ENCODE data around the gene DNAH11.

Gene DNAH11

DNA sequence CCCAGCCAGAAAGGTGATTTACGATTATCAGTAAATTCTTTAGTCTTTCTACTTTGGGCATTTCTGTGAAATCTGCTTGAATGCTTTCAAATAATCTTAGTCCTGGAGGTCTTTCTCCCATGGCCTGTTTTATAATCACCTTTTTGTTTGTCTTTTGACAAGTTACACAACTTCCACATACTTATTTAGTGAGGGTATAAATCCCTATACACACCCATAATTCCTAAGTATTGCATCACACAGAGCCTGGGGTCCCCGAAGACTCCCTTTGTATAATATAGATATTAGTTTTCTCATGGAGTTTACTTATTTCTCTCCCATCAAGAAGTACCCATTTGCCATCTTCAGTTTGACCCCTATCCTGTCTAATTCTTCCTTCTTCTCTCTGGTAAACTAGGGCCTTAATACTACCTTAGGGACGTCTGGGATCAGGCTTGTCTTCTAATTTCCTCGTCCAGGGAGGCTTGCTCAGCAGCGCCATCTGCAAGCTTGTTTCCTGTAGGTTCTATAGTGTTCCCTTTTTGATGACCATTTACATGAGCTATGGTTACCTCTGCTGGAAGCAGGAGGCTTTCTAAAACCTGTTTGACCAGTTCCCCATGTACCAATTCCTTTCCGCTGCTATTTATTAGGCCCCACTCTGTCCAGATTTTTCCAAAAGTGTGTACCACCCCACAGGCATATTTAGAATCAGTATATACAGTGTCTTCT, 8.1 kb downstream of the DNAH11 start:
- no peak for DNase-seq (ENCODE audit: low read depth in 2 of 2)

DNA sequence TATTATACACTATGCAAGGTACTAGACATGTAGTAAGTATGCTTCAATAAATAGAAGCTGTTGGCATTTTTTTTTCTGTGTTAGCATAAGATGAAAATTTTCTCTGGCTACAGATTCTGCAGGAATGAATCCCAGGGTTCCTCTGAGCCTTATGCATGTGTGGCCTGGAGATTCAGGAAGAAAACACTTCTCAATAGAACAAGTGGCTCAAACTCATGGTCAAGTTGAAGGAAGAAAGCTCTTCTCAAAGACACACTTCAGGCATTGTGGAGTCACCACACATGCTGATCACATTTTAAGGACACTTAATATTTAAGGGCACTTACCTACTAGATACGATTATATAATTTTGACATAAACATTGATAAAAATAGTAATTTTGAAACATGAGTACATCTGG, 19.5 kb downstream of the DNAH11 start:
- no peak for DNase-seq (ENCODE audit: low read depth in 2 of 2)

DNA sequence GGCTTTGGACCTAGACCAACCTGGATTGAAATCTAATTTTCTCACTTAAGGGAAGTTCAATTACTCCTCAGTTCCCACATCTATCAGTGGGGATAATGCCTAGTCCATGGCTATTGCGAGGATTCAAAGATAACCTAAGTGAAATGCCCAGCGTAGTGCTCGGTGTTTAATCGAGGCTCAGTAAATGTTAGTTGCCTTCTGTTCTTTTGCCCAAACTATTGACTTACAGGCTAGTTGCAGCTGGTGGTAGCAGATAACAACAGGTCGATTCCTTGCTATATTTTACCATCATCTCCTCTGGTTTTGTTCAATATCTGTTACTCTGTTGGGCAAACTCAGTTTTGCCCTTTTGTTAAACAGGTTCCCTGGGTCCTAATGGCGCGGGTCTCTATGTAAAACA, 22.8 kb downstream of the DNAH11 start:
- no peak for DNase-seq (ENCODE audit: low read depth in 2 of 2)

DNA sequence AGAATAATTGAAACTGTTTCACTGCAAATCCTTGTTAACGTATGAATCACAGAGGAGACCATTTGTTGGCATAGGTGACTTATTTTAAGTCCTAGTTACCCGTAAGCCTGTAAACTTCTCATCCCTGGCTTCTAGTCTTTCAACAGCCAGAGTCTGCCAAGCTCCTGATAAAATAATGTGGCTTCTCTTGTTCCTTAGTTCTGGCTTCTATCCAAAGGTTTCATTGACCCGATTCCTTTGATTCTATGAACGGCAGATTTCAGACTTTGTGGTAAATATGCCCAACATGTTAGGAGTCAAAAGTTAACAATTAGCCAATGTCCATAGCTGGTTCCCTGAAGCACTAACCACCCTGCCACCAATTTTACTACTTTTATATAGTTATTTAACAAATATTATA, 23.3 kb downstream of the DNAH11 start:
- DNase-seq (ENCODE audit: low read depth in 2 of 2), result no peak

DNA sequence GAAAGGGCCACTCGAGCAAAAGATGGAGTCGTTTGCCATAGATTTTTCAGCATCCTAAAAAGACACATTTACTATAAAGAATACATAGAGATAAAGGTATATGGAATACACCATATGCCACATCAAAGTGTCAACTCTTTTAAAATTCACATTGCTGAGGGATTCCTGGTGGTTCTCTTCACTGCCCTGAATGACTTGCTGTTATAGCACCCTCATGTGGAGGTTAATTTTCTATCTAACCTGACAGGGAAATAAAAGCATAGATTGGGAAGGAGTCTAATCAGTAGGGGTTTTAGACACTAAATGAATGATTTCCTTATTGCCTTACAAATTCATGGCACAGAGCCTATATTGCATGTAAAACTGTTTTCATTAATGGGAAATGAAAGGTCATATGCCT, 25.9 kb downstream of the DNAH11 start:
- no peak for DNase-seq (ENCODE audit: low read depth in 2 of 2)

DNA sequence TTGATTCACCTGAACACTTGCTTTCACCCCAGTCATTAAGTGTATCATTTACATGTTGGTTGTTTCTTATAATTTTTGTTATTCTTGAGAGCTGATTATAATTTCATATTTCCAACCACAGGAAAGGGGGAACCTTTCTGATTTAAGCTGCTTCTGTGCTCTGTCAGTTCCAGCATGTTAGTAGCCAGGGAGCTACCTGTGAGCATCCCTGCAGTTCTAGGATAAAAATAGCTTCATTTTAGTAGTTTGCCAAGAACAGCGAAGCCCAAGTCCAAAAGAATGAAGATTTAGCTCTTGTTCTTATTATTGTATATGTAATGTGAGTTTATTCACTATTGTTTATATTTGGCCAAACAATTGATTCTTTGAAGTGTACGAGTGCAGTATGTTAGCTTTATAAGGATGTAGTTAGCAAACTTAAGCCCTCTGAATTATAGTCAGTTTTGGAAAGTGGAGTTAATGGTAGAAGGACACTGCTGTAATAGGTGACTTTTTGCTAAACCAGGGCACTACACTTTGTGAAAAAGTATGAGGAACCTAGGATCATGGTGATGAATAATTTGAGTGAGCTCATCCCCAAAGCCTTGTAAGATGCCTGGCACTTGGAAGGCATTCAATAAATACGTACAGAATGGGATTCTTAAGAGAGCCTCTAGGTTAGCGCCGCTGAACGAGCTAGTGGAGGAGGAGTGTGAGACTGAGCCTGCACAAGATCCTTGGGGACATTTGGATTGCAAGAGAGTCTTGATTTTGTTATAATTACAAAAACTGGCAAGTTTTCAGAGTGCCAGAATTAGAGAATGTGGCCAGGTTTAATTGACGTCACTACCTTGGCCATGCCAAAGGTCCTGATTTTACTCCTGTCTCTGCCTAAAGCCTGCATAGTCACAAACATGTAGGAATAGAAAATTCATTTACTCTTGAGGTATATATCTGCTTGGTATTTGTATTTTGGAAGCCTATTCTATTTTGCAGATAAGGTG, 29.8 kb downstream of the DNAH11 start:
- no peak for DNase-seq (ENCODE audit: low read depth in 2 of 2)

DNA sequence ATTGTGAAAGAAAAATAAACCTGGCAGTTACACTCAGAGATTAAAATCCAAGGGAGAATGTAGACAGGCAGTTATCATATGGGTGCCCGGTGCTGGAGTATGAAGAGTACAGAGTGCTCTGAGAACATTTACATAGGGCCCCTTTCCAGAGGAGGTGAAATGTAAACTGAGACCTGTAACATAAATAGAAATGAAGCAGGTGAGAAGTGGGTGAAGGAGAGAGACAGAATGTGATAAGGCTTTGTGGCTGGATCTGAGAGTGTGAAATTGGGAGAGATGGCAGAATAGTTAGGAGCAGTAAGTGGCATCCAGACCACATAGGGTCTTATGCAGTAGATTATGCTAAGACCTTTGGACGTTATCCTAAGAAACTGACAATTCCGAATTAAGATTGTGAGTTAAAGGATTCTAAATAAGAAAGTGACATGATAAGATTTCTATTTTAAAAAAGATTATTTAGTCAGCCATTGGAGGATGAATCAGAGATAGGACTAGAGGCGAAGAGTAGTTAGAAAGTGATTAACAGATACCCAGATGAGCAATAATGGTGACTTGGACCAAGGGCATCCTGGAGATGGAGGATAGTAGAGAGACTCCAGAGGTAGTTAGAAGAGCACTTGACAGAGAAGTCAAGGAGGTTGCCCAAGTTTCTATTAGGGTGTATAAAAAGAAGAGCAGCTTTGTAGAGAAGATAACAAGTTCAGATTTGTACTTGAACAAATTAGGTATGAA, 36.7 kb downstream of the DNAH11 start:
- no peak for DNase-seq (ENCODE audit: low read depth in 2 of 2)

DNA sequence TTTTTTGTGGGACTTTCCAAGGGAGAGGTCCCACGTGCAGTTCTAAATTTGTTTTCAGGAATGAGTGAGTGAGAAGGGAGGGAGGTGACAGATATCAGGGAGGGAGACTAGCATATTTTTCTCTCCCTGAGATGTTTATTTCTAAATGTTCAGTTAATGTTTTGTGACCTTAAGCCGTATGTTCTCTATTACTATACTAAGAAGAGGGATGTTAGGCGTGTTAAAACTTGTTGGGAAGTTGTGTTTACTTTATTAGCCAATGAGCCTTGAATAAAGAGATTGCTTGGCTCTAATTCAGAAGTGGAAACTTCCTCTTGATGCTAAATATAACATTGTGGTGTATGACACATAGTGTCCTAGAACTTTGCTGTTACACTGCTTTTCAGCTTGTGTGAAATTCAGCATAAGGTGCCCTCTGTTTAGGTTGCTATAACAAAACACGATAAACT, 37.3 kb downstream of the DNAH11 start:
- DNase-seq (ENCODE audit: low read depth in 2 of 2), result no peak

DNA sequence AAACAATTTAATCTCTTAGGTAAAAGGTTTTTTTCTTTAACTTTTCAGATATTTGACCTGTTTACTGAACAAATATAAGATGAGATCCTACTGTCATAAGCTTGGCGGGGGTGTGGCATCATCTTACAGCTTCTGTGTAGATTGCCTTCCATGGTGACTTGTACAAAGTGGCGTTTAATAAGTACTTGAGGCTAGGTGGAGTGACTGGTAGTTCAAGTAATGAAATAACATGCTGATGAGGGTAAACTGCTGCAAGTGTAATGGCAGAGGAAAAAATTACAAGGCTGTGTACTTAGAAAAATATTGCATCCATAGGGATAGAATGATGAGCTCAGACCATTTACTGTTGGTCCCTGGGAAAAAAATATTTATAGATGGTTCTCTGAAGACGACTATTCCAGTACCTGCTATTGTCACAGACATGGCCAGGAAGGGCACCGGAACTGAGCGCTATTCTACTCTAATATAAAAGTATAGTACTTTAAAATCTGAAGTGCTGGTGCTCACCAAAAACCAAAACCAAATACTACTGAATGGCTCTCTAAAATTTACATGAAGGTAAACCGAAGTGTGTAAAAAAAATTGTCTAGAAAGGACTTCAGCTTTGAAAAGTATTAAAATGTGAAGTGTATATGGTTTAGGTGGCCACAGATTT, 42.4 kb downstream of the DNAH11 start:
- no peak for DNase-seq (ENCODE audit: low read depth in 2 of 2)

DNA sequence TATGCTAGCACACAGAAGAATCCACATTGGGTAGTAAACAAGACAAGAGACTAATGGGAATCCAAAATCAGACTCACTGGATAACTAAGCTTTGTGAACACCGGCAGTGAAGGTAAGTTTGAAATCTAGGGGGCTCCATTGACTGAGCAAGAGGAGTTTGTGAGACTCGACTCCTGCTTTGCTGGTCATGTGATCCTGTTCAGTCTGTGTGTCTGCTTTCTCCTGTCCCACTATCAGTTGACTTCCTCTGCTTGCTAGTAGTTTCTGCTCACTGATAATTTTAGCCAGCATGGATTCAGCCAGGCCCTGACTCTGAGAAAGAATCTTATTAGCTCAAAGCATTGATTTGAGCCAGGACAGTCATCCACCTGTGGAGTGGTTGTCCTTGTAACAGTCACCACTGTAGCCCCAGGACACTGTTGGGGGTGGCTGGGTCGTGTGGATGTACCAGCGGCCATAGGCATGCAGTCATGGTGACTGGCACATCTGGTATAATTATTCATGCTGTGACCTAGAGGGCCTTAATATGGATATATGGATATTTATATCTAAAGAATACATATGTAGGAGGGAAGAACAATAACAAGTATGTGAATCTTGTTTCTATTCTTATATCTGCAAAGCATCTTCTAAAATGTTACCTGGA, 44.4 kb downstream of the DNAH11 start:
- DNase-seq (ENCODE audit: low read depth in 2 of 2), result no peak

DNA sequence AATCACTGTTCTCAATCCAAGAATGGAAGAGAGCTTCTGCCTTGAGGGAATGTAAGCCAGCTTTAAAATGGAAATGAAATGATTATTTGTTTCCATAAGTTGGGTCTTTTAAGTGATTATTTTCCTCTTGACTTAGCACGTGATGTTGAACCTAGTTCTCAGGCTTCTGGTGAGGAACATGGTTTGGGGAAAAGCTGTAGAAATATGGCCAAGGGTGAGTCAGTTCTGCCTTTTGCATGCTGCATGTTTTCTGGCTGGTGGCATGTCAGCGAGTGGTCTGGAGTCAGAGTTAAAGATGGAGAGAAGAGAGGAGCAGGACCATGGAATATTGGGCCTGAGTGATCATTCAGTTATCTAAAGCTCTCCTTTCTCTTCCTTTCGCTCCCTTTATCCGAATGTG, 54.0 kb downstream of the DNAH11 start:
- DNase-seq (ENCODE audit: low read depth in 2 of 2), result no peak

DNA sequence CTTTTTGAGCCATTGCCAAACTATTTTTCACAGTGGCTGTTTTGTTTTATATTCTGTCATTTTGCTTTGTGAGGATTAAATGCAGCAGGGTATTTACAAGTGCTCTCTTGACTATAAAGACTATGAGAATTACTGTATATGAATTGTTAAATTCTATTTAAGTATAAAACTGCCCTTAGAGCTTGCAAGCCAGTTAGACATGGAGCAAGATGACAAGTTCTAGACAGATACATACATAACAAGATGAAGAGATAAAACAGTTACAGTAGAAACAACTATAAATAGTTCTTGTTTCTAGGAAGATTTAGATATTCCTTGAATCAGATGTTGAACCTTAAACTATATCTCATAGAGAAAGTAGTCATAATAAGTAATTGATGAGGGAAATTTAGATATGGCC, 60.6 kb downstream of the DNAH11 start:
- no peak for DNase-seq (ENCODE audit: low read depth in 2 of 2)

DNA sequence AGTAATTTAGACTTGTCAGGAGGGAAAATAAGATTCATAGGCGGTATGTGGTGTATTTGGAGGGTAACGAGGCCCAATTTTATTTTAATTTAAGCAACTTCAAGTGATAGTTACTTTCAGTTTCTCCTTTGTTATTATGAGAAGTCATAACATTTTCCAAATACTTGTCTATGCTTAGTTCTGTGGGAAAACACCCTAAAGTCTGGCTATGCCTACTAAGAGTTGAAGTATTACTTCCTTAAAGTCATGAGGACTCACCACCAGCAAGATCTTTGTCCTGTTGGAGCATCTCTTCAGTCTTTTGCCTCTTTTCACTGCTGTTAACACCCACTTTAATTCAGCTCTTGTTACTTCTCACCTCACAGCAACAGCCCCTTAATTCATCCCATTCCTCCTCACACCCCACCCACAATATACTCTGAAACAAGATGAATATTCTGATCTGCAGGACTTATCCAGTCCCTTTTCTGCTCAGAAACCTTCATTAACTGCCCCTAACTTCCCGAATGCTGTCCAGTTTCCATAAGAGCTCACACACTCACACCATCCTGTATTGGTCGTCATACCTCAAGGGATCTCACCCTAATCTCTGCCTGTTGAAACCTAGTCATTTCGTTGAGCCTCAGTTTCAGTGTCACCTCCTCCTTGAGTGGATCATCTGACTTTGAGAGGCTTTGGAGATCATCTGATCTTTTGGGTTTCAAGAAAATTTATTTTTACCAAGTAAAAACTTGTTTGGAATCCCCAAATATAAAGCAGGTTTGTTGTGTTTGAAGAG, 61.3 kb downstream of the DNAH11 start:
- DNase-seq (ENCODE audit: low read depth in 2 of 2), result no peak

DNA sequence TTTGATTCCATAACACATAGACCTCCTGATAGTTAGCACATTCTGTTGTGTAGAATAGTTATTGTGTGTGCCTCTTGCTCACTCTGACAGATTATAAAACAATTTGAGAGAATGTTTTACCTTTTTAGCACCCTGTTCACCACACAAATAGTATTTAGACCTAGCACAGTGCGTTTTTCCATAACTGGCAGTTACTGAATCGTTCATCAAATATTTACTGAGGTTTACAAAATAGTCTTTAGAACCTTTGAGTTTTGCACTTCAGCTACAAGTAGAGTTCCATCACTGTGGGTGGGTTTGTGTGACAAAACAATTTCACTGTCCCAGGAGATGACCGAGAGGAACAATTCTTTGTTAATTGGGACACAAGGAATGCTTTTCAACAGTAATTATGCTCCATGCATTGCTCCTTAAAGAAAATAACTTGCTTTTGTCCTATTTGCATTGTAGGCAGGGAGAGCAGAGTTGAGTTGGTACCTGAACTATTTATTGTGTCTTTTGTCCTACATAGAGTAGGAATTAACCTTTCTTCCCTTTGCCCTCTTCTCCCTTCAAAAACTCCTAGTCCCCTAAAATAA, 62.3 kb downstream of the DNAH11 start:
- DNase-seq (ENCODE audit: low read depth in 2 of 2), result no peak

DNA sequence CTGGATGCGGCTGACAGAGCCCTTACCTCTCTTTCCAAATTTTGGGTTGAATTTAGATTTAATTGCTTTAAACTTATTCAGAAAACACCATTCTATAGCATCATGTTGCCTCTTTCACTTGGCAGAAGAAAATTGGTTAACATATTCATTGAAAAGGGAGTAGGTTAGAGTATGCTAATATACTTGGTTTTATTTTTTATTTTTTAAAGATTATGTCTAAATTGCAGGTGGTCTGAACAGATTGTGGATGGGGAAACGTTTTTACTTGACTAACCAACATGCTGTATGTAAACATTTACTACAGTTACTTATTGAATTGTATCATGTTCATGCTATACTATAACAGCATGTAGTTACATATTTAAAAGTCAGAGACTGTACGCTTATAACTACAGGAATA, 65.6 kb downstream of the DNAH11 start:
- no peak for DNase-seq (ENCODE audit: low read depth in 2 of 2)

DNA sequence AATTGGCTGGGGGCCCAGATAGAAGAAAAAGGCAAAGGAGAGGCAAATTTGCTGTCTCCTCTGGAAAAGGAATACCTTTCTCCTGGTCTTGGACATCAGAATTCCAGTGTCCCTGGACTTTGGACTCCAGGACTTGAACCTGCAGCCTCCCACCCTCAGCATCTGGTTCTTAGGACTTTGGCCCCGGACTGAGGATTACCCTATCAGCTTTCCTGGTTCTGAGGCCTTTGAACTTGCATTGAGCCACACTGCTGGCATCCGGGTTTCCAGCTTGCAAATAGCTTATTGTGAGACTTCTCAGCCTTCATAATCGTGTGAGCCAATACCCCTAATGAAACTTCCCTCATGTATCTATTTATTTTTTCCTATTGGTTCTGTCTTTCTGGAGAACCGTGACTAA, 68.3 kb downstream of the DNAH11 start:
- no peak for DNase-seq (ENCODE audit: low read depth in 2 of 2)

DNA sequence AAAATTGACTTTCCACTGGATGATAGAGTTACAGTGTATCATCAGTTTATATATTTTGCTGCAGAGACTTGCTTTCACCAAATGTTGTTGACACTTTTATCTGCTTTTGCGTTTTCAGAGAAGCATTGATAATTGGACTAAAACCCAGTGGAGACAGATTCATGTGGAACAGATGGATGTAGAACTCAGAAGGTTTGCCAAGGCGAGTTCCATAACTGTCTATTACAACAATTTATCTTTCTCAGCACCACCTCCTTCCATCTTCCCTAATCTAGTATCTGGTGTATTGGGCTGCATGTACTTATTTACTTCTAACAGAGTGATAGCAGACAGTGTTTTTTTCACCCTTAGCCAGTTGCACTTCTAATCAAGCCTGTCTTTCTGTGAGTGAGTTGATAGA, 73.3 kb downstream of the DNAH11 start:
- DNase-seq (ENCODE audit: low read depth in 2 of 2), result no peak

DNA sequence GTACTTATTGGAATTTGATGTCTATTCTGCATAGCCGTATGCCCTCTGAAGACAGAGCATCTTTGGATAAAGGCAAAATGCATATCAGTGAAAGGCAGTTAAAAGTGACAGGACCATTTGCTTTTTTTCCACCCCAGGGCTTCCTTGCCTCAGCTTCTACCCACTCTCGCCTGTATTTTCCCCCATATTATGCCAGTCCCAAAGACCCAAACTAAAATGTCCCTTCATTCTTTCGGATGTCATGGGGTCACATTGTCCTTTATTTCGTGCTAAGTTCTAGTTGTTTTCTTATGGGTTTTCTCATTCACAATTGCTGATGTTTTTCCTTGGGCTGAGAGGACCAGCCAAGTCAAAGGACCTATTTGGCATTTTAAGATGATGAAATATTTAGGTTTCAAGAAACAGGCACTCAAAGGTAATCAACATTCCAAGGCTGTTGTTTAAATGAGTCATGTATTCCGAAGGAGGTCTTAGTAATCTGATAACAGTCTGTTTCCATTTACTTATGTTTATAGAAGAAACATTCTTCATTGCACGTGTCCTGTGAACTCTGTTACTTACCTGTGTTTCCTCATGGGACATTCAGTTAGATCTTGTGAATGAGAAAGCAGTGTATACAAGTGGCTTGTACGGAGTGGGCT, 74.1 kb downstream of the DNAH11 start:
- no peak for DNase-seq (ENCODE audit: low read depth in 2 of 2)

DNA sequence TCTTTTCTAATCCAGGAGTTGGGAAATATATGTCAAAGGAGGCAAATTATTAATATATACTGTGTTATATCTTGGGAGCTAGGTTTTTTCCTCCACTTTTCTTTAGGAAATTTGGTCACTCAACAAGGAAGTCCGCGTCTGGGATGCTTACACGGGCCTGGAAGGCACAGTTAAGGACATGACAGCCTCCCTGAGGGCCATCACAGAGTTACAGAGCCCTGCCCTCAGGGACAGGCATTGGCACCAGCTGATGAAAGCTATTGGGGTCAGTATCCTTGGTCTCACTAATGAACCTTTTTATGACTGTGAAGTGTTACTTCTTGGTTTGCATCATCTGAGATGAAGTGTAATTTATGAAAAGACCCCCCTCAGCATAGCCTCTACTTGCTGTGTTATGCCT, 74.7 kb downstream of the DNAH11 start:
- DNase-seq (ENCODE audit: low read depth in 2 of 2), result no peak

DNA sequence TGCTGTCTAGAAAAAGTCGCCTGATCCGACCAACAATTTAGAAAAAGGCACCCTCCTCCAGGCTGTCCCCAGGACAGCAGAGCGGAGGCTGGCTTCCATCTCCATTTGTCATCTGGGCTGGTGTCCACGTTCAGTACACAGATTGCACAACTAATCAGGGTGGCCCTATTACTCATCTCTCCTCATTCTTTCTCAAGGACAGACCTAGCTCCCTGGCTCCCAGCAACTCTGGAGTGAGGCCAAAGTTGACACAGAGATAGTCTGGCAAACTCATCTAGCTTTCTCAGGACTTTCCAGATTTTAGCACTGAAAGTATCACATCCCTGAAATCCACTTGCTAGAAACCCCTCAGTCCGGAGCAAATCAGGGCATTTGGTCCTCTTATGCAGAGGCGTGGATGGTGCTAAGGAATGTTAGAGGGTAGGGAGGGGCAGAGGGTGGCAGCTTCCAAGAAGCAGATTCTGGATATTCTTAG, 75.1 kb downstream of the DNAH11 start:
- no peak for DNase-seq (ENCODE audit: low read depth in 2 of 2)

Data from stimulated activated CD8-positive, alpha-beta memory T cell treated with anti-CD3 and anti-CD28 coated beads, Interleukin-2, amount 100 ng/mL, for 48 hours (primary cell).